Right lobe of liver (tissue), 6 donors: ENCODE measurements around the gene LHX5. TPM values are rescaled to one million over a fixed set of nuclear protein-coding genes. Genes with fewer than 3 reads are reported as not detected.

Experiments
- ATAC-seq, 4 donors: fragments of 200-7000 bp; cut with Tn5 transposase; one replicate each; pipeline ENCODE4 v1.9.1; 2020; ENCODE audit warnings: mild to moderate bottlenecking in 4 of 4, moderate library complexity in 4 of 4
- DNase-seq, 3 donors: peaks; one replicate each; pipeline ENCODE4 v3.0.0-alpha.2; 2020
- H3K27ac ChIP-seq, 3 donors: fragments of 200-600 bp; one replicate each; pipeline ENCODE4 v1.8.0; 2022
- H3K27me3 ChIP-seq, 2 donors: fragments of 200-600 bp; one replicate each; pipeline ENCODE4 v1.8.0; 2022
- H3K36me3 ChIP-seq, 4 donors: fragments of 200-600 bp; sonication (generic) in 1 of 4; one replicate each; pipeline versions ENCODE4 v1.5.1 to v1.8.0; 2017 to 2022; ENCODE audit warnings: control low read depth in 1 of 4
- H3K4me1 ChIP-seq, 4 donors: fragments of 200-600 bp; sonication (generic) in 1 of 4; one replicate each; pipeline versions ENCODE4 v1.5.1 to v1.8.0; 2017 to 2022; ENCODE audit warnings: control low read depth in 1 of 4
- H3K4me3 ChIP-seq, 3 donors: fragments of 200-600 bp; one replicate each; pipeline ENCODE4 v1.8.0; 2022
- H3K9me3 ChIP-seq, 4 donors: fragments of 200-600 bp; sonication (generic) in 1 of 4; one replicate each; pipeline versions ENCODE4 v1.5.1 to v1.8.0; 2017 to 2022; ENCODE audit warnings: control low read depth in 1 of 4
- POLR2A ChIP-seq: fragments of 450-650 bp; IDR thresholded peaks from one replicate; pipeline ENCODE4 v1.6.1; 2017; ENCODE audit warnings: antibody characterized with exemption, mild to moderate bottlenecking
- WGBS: methylation state at CpG from one replicate; pipeline ENCODE4 v1.1.6; 2018; ENCODE audit warnings: low coverage, low lambda C conversion rate; ENCODE audit not compliant: insufficient coverage; ENCODE audit errors: missing lambda C conversion rate; 5-methylcytosine and 5-hydroxymethylcytosine counted together
- intact Hi-C, 2 donors: fragments of 100-400 bp; cut with DNase I; formaldehyde crosslinking; loops; one replicate each; pipeline versions ENCODE4 v1.11.2 to v1.14.1; 2022
- total RNA-seq, 6 experiments: library from RNA; depleted of rRNA in 2 of 6; stranded (reverse); fragments of >200 nt in 2 of 6; fragmentation: NEBNext Ultra II Directional in 3 of 6; extraction: Animal tissue kit (Norgen Biotek cat#: 25700) in 3 of 6; gene quantifications; one replicate each; pipeline versions ENCODE4 v1.1.0 to v1.2.4, GENCODE V29; 2016 to 2023
- TF ChIP-seq, protein P1 (sequence below), 4 donors: fragments of 200-600 bp in 3 of 4; fragments of 450-650 bp in 1 of 4; IDR thresholded peaks; one replicate each; pipeline versions ENCODE4 v1.5.1 to v1.8.0; 2016 to 2022; ENCODE audit warnings: antibody characterized with exemption in 4 of 4, mild to moderate bottlenecking in 2 of 4
- donor health status: DM: no; HTN: yes; CAD: no.
- donor health status: DM: no; HTN: no; CAD: no.
- donor health status: DM: no; HTN: no; CAD: no.
- donor health status: DM: no; HTN: yes; CAD: no.
- donor health status: DM: no; HTN: yes; CAD: no.

LHX5 gene
- total RNA-seq, 6 experiments from 2014 or later, result not detected

DNA sequence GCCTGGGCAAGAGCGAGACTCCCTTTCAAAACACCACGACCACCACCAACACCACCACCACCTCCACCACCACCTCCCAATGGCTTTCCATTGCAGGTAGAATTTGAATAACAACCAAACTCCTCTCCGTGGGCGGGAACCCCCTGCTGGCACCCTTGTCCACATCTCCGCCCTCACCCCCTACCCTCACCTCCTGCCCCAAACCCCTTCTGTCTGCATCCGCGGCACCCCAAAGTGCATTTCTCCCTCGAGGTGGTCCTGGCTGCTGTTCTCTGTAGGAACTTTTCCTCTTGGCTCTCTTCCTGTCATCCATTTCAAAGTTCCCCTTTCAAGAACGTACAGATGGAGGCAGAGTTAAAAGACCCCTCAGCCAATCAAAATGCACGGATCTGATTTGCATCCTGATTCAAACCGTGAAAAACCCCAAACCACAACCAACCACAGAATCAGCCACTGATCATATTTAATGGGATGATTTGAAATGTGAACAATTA lies 45.7 kb downstream of the LHX5 start:
- intact Hi-C loops, result loop anchor here in 1 of 2 donors (5.0 kb wide), 1 partner anchor 114 kb away; no protein-coding TSS in a partner anchor

DNA sequence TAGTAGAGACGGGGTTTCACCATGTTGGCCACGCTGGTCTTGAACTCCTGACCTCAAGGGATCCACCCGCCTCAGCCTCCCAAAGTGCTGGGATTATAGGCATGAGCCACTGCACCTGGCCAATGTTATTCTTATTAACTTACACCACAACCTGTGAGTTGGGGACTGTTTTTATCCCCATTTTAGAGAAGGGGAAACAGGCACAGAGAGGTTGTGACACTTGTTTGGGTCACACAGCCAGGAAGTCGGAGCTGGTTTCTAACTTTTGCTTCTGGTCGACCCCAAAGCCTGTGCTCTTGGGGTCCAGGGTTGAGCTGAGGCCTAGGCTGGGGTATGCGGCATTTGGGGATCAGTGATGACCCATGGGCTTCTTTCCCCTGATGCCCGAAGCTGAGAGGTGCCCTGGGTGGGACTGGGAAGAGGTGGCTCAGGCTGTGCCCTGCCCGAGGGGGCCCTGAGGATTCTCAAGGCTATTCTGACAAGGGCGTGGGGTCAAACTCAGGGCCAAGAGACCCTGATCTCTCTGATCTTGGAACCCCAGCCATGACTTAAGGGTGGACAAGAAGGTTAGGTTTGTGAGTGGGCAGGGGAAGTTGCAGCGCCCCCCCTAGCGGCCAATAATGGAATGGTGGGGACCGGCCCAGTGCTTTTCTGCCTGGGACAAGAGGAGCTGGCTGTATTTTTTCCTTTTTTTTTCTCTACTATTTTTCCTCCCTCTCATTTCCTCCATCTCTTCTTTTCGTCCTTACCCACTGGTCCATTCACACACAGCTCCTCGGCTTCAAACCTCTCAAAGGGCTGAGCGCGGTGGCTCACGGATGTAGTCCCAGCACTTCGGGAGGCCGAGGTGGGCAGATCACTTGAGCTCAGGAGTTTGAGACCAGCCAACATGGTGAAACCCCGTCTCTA lies 46.5 kb downstream of the LHX5 start:
- Histone ChIP-seq H3K4me3 (no peak overlapping the region), H3K4me1 (peaks cover 0 to 27% (median 8%) of the 10 kb centered on the region in 4 donors), H3K27ac (no peak overlapping the region), H3K9me3 (no peaks in the 10 kb centered on the region), H3K27me3 (no peaks in the 10 kb centered on the region), H3K36me3 (no peaks in the 10 kb centered on the region)
- intact Hi-C loops, result loop anchor here in 1 of 2 donors (5.0 kb wide), 1 partner anchor 113 kb away; no protein-coding TSS in a partner anchor
- ATAC-seq (peak; percentile 28 to 52 (median 39)), DNase-seq (peak in 1 of 3 donors; percentile 66)
- 53% methylated on average over 16 of the region's 20 CpGs for WGBS
- TF ChIP-seq, protein P1, sequence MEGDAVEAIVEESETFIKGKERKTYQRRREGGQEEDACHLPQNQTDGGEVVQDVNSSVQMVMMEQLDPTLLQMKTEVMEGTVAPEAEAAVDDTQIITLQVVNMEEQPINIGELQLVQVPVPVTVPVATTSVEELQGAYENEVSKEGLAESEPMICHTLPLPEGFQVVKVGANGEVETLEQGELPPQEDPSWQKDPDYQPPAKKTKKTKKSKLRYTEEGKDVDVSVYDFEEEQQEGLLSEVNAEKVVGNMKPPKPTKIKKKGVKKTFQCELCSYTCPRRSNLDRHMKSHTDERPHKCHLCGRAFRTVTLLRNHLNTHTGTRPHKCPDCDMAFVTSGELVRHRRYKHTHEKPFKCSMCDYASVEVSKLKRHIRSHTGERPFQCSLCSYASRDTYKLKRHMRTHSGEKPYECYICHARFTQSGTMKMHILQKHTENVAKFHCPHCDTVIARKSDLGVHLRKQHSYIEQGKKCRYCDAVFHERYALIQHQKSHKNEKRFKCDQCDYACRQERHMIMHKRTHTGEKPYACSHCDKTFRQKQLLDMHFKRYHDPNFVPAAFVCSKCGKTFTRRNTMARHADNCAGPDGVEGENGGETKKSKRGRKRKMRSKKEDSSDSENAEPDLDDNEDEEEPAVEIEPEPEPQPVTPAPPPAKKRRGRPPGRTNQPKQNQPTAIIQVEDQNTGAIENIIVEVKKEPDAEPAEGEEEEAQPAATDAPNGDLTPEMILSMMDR (IDR thresholded peaks at IDR 0.05), result peak; percentile 66 to 96 (median 90)
- no peak for TF ChIP-seq POLR2A

More for the DNA sequence above, 45.7 kb downstream of the LHX5 start:
- no peak overlapping the region for H3K27ac ChIP-seq
- DNase-seq, result no peak
- 39% methylated on average over 11 of the region's 11 CpGs for WGBS
- no peak overlapping the region for H3K4me3 ChIP-seq
- no peaks in the 10 kb centered on the region for H3K9me3 ChIP-seq
- no peak for TF ChIP-seq POLR2A
- TF ChIP-seq, protein P1 (IDR thresholded peaks at IDR 0.05), result no peak
- H3K27me3 ChIP-seq, result no peaks in the 10 kb centered on the region
- H3K4me1 ChIP-seq, result peaks cover 0 to 19% (median 4%) of the 10 kb centered on the region in 4 donors
- ATAC-seq, result no peak
- no peaks in the 10 kb centered on the region for H3K36me3 ChIP-seq

DNA sequence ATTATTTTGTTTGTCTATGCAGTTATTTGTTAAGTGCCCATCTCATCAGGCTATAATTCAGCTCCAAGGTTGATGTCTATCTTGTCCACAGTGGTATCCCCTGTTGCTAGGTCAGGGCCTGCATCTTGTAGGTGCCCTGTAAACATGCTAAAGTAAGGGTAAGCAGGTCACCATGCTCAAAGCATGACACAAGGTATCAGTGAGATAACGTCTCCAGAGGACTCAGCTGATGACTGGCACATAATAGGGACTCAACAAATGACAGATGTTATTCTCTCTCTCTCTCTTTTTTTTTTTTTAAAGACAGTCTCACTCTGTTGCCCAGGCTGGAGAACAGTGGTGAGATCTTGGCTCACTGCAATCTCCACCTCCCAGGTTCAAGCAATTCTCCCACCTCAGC lies 47.2 kb downstream of the LHX5 start:
- H3K27ac ChIP-seq, result no peak overlapping the region
- H3K36me3 ChIP-seq, result no peaks in the 10 kb centered on the region
- ATAC-seq, result no peak
- TF ChIP-seq POLR2A, result no peak
- TF ChIP-seq, protein P1 (IDR thresholded peaks at IDR 0.05), result no peak
- no peaks in the 10 kb centered on the region for H3K27me3 ChIP-seq
- peaks cover 0 to 27% (median 8%) of the 10 kb centered on the region in 4 donors for H3K4me1 ChIP-seq
- H3K4me3 ChIP-seq, result no peak overlapping the region
- 50% methylated on average over 1 of the region's 1 CpG for WGBS
- no peaks in the 10 kb centered on the region for H3K9me3 ChIP-seq
- no peak for DNase-seq
- intact Hi-C loops, result no loop called here

DNA sequence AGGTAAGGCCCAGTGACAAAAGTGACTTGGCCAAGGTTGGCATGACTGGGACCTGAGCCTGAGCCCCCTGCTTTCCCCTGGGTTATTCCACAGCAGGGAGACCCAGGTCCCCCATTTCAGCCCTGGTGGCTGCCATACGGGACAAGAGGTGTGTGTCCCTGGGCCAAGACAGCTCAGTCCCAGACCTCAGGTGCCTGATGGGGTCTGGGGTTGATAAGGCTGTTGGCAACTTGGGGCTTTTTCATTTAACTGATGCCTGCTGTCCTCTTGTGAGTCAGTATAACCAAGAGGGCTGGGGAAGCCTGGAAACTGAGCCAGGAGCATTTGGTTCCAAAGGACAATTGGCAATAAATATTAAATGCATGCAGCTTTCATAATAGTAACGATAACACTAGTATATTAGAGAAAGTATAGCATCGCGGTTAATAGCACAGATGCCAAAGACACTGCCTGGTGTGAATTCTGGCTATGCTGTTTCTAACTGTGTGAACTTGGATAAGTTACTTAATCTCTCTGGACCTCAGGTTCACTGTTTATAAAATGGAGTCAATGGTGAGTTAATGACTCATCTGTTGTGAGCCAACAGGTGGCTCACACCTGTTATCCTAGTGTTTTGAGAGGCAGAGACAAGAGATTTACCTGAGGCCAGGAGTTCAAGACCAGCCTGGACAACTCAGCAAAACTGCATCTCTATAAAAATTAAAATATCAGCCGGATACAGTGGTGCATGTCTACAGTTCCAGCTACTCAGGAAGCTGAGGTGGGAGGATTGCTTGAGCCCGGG lies 48.6 kb downstream of the LHX5 start:
- intact Hi-C loops, result no loop called here
- TF ChIP-seq POLR2A, result peak; percentile 21
- TF ChIP-seq, protein P1 (IDR thresholded peaks at IDR 0.05), result no peak
- H3K9me3 ChIP-seq, result no peaks in the 10 kb centered on the region
- H3K27ac ChIP-seq, result peak overlapping the region; percentile 97 to 99 (median 98)
- 45% methylated on average over 5 of the region's 6 CpGs for WGBS
- H3K36me3 ChIP-seq, result no peaks in the 10 kb centered on the region
- no peaks in the 10 kb centered on the region for H3K27me3 ChIP-seq
- H3K4me1 ChIP-seq, result peaks cover 0 to 36% (median 12%) of the 10 kb centered on the region in 4 donors
- ATAC-seq, result no peak
- H3K4me3 ChIP-seq, result peak overlapping the region; percentile 64 to 68 (median 65)
- no peak for DNase-seq
